HG03469 (cell line): ENCODE data around the gene PATL2.
"Not testable (repeated sequence)": the region's sequence is repeated elsewhere in the genome, so short reads cannot be mapped to it uniquely, and the experiment has no call there.

Experiments used
- ATAC-seq: cut with Tn5 transposase; IDR thresholded peaks from one replicate; pipeline ENCODE4 v1.9.1; 2021; ENCODE audit warnings: mild to moderate bottlenecking, moderate library complexity, moderate number of reproducible peaks; ENCODE audit not compliant: unreplicated experiment

Gene PATL2

DNA sequence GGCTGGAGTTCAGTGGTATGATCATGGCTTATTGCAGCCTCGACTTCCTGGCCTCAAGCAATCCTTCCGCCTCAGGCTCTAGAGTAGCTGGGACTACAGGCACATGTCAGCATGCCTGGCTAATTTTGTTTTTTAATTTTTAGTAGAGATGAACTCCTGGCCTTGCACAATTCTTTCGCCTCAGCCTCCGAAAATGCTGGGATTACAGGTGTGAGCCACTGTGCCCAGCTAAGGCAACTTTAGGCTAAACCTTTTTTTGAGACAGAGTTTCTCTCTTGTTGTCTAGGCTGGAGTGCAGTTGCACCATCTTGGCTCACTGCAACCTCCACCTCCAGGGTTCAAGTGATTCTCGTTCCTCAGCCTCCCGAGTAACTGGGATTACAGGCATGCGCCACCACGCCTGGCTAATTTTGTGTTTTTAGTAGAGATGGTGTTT is 8.9 kb upstream of the PATL2 start:
- ATAC-seq: not testable (repeated sequence)

DNA sequence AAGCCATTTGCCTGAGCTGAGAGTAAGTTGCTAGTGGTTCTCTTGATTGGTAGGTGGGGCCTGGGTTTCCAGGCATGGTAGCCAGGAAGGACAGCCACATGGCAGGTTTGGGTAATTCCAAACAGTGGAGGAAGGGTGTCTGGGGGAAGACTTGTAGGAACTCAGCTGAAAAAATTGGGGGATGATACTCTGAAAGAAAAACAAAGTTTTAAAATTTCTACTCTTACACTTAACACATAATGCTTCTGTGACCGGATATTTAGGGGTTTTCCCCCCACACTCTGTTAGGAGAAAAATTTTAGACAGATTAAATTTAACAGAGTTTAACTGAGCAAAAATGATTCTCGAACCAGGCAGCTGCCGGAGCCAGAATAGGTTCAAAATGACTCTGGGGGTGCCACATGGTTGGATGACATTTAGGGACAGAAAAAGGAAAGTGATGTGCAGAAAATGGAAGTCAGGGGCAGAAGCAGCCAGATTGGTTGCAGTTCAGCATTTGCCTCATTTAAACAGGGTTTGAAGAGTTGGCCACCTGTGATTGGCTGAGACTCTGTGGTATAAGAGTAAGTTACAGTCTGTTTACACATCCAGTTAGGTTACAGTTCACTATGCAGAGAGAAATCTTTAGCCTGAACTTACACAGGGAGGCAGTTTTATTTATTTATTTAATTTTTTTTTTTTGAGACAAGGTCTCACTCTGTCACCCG is 8.3 kb upstream of the PATL2 start:
- ATAC-seq: peak; percentile 38

DNA sequence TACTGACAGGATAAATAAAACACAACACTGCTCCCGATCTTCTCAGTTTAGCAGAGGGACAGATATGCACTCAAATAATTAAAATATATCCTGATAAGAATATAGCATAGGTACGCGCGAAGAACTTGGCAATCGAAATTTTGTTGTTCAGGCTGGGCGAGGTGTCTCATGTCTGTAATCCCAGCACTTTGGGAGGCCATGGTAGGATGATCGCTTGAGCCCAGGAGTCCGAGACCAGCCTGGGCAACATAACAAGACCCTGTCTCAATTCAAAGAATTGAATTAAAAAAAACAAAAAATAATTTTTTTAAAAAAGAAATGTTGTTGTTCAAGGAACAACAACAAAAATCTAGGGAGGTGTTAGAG is 7.8 kb upstream of the PATL2 start:
- no peak for ATAC-seq

DNA sequence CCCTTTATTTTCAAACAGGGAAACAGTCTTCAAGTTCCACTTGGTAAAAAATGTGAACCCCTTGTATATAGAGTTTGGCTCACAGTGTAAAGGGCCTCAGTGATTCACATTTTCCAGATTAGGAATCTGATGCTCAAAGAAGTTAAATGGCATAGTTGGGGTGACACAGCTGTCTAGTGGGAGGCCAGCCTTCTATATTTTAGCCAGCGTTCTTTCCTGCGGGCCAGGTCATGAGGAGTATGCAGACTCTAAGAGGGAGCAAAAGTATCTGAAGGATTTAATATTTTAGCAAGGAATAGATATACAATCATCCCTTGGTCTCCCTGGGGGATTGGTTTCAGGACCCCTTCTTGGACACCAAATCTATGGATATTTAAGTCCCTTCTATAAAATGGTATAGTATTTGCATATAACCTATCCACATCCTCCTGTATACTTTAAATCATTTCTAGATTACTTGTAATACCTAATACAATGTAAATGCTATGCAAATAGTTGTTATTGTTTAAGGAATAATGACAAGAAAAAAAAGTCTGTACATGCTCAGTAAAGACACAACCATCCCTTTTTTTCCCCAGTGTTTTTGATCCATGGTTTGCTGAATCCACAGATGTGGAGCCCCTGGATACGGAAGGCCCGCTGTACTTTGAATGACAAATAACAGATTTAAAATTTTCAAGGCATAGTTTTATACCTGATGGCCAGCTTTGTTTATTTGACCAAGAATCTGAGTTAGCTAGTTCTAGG is 7.2 kb upstream of the PATL2 start:
- ATAC-seq: no peak

DNA sequence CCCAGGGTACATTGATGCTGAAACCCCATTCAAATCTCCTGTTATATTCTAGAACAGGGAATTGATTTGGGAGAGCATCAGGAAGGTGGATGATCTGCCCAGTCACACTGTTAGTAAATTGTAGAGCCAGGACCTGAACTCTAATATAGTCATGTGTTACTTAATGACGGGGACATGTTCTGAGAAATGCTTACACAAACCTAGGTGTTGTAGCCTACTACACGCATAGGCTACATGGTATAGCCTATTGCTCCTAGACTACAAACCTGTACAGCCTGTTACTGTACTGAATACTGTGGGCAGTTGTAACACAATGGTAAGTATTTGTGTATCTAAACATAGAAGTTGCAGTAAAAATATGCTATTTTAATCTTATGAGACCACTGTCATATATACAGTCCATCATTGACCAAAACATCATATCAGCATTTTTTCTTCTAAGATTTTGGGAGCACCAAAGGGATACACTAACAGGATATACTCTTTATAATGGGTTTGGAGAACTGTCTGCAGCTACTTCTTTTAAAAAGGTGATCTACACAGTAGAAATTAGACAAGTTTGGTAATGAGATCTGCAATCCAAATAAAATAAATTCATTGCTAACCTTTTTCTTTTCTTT is 6.0 kb upstream of the PATL2 start:
- ATAC-seq: no peak

DNA sequence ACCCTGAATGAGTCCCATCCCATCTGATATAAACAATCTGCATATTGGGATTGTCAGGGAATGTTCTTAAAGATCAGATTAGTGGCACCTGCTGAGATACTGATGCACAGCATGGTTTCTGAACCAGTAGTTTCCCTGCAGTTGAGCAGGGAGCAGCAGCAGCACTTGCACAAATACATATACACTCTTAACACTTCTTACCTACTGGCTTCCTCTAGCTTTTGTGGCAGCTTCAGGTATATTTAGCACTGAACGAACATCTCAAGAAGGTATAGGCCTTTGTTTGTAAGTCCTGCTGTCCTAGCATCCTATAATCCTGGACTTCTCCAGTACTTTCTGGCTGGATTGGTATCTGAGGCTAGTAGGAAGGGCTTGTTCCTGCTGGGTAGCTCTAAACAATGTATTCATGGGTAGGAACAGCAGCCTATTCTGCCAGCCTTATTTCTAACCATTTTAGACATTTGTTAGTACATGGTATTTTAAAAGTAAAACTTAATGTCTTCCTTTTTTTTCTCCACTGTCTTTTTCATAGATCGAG is 4.7 kb upstream of the PATL2 start:
- no peak for ATAC-seq

DNA sequence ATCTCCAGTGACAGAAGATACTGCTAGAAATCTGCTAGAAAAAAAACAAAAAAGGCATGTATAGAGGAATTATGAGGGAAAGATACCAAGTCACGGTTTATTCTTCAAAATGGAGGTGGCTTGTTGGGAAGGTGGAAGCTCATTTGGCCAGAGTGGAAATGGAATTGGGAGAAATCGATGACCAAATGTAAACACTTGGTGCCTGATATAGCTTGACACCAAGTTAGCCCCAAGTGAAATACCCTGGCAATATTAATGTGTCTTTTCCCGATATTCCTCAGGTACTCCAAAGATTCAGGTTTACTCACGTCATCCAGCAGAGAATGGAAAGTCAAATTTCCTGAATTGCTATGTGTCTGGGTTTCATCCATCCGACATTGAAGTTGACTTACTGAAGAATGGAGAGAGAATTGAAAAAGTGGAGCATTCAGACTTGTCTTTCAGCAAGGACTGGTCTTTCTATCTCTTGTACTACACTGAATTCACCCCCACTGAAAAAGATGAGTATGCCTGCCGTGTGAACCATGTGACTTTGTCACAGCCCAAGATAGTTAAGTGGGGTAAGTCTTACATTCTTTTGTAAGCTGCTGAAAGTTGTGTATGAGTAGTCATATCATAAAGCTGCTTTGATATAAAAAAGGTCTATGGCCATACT is 4.1 kb upstream of the PATL2 start:
- no peak for ATAC-seq

DNA sequence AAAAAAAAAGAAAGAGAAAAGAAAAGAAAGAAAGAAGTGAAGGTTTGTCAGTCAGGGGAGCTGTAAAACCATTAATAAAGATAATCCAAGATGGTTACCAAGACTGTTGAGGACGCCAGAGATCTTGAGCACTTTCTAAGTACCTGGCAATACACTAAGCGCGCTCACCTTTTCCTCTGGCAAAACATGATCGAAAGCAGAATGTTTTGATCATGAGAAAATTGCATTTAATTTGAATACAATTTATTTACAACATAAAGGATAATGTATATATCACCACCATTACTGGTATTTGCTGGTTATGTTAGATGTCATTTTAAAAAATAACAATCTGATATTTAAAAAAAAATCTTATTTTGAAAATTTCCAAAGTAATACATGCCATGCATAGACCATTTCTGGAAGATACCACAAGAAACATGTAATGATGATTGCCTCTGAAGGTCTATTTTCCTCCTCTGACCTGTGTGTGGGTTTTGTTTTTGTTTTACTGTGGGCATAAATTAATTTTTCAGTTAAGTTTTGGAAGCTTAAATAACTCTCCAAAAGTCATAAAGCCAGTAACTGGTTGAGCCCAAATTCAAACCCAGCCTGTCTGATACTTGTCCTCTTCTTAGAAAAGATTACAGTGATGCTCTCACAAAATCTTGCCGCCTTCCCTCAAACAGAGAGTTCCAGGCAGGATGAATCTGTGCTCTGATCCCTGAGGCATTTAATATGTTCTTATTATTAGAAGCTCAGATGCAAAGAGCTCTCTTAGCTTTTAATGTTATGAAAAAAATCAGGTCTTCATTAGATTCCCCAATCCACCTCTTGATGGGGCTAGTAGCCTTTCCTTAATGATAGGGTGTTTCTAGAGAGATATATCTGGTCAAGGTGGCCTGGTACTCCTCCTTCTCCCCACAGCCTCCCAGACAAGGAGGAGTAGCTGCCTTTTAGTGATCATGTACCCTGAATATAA is 2.2 kb upstream of the PATL2 start:
- ATAC-seq: no peak

DNA sequence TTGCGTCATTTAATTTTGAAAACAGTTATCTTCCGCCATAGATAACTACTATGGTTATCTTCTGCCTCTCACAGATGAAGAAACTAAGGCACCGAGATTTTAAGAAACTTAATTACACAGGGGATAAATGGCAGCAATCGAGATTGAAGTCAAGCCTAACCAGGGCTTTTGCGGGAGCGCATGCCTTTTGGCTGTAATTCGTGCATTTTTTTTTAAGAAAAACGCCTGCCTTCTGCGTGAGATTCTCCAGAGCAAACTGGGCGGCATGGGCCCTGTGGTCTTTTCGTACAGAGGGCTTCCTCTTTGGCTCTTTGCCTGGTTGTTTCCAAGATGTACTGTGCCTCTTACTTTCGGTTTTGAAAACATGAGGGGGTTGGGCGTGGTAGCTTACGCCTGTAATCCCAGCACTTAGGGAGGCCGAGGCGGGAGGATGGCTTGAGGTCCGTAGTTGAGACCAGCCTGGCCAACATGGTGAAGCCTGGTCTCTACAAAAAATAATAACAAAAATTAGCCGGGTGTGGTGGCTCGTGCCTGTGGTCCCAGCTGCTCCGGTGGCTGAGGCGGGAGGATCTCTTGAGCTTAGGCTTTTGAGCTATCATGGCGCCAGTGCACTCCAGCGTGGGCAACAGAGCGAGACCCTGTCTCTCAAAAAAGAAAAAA is 1.4 kb upstream of the PATL2 start:
- ATAC-seq: no peak

DNA sequence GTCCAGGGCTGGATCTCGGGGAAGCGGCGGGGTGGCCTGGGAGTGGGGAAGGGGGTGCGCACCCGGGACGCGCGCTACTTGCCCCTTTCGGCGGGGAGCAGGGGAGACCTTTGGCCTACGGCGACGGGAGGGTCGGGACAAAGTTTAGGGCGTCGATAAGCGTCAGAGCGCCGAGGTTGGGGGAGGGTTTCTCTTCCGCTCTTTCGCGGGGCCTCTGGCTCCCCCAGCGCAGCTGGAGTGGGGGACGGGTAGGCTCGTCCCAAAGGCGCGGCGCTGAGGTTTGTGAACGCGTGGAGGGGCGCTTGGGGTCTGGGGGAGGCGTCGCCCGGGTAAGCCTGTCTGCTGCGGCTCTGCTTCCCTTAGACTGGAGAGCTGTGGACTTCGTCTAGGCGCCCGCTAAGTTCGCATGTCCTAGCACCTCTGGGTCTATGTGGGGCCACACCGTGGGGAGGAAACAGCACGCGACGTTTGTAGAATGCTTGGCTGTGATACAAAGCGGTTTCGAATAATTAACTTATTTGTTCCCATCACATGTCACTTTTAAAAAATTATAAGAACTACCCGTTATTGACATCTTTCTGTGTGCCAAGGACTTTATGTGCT is 721 bp upstream of the PATL2 start:
- ATAC-seq: no peak

DNA sequence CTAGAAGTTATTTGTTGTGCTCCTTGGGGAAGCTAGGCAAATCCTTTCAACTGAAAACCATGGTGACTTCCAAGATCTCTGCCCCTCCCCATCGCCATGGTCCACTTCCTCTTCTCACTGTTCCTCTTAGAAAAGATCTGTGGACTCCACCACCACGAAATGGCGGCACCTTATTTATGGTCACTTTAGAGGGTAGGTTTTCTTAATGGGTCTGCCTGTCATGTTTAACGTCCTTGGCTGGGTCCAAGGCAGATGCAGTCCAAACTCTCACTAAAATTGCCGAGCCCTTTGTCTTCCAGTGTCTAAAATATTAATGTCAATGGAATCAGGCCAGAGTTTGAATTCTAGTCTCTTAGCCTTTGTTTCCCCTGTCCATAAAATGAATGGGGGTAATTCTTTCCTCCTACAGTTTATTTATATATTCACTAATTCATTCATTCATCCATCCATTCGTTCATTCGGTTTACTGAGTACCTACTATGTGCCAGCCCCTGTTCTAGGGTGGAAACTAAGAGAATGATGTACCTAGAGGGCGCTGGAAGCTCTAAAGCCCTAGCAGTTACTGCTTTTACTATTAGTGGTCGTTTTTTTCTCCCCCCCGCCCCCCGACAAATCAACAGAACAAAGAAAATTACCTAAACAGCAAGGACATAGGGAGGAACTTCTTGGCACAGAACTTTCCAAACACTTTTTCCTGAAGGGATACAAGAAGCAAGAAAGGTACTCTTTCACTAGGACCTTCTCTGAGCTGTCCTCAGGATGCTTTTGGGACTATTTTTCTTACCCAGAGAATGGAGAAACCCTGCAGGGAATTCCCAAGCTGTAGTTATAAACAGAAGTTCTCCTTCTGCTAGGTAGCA is 657 bp downstream of the PATL2 start:
- ATAC-seq: no peak

DNA sequence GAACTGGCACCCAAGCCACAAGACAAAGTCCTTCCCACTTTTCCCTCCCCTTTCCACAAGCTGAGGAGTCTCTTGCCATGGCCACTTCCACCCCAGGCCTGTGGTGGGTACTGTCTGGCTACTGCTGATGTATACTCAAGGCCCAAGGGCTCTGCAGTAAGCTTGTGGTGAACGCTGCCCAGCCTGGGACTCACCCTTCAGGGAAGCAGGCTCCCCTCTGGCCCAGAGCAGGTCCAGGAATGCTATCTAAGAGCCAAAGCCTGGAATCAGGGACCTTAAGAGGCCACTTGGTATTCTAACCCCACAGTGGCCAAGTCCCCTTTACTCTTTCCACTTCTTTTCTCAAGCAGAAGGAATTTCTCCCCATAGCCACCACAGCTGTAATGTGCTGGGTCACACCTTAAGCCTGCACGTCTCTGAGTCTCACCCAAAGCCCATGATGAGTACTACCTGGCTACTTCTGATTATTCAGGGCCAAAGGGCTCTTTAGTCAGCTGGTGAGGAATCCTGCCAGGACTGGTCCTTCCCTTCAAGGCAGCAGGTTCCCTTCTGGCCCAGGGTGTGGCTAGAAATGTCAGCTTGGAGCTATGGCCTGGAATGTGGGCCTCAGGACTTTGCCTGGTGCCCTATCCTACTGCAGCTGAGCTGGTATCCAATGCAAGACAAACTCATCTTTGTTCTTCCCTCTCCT is 4.0 kb downstream of the PATL2 start:
- ATAC-seq: no peak

DNA sequence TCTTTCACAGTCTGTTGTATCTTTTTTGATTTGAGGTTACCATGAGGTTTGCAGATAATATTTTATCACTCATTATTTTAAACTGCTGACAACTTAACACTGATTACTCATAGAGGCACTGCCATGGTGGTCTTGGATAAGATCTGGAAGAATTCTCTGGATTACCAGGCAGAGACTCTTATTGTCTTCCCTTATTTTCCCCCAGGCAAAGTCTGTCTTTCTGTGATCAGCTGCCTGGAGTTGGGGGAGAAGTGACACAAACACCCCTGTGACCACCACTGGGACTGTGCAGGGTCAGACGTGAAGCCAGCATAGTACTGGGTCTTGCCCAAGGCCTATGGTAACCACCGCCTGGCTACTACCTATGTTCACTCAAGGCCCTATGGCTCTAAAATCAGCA is 4.7 kb downstream of the PATL2 start:
- no peak for ATAC-seq

DNA sequence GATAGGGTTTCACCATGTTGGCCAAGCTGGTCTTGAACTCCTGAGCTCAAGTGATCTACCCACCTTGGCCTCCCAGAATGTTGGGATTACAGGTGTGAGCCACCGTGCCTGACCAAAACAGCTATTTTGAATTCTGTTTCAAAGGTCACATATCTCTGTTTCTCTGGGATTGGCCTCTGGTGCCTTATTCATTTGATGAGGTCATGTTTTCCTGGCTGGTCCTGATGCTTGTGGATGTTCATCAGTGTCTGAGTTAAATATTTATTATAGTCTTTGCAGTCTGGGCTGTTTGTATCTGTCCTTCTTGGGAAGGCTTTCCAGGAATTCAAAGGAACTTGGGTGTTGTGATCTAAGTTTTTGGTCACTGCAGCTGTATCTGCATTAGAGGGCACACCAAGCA is 5.1 kb downstream of the PATL2 start:
- ATAC-seq: no peak

DNA sequence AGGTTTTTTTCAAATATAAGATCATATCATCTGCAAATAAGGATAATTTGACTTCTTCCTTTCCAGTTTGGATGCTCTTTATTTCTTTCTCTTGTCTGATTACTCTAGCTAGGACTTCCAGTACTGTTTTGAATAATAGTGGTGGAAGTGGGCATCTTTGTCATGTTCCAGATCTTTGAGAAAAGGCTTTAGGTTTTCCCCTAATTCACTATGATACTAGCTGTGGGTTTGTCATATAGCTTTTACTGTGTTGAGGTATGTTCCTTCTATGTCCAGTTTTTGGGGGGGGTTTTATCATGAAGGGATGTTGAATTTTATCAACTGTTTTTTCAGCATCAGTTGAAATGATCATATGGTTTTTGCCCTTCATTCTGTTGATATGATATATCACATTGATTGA is 10.4 kb downstream of the PATL2 start:
- ATAC-seq: not testable (repeated sequence)

DNA sequence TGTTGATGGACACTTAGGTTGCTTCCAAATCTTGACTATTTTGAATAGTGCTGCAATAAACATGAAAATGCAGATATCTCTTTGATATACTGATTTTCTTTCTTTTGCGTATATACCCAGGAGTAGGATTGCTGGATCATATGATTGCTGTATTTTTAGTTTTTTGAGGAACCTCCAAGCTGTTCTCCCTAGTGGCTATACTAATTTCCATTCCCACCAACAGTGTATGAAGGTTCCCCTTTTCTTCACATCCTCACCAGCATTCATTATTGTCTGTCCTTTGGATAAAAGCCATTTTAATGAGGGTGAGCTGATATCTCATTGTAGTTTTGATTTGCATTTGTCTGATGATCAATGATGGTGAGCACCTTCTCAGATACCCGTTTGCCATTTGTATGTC is 12.5 kb downstream of the PATL2 start:
- no peak for ATAC-seq

DNA sequence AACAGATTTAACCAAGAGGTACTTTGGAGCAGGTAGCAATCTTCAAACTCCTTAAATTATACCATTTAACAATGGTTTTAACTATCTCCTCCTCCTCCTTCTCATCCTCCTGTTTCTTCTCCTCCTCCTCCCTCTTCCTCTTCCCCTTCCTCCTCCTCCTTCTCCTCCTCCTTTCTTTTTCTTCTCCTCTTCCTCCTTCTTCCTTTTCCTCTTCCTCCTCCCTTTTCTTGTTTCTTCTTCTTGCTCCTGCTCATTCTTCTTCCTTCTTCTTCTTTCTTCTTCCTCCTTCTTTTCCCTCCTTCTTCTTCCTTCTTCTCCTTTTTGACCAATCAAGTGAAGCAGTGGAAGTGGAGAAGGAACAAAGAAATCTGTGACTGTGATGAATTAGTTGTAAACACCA is 14.1 kb downstream of the PATL2 start:
- no peak for ATAC-seq

DNA sequence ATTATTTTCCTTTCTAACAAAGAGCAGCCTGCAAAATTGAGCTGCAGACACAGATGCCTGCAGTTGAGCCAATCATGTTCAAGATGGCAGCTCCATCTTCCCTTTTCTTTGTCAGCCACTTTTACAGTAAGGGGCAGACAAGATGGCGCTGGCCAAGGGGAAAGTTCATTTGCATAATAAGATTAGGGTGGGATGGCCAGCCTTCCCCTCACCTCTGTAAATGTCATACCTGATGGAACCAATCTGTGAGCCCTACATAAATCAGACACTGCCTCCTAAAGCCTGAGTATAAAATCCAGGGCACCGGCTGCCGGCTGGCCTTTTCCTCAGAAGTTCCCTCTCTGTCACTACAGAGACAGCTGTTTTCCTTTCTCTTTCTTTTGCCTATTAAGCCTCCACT is 15.8 kb downstream of the PATL2 start:
- ATAC-seq: no peak
